ENCODE data around the gene PCDH9. TPM values are rescaled to one million over a fixed set of nuclear protein-coding genes. Genes with fewer than 3 reads are reported as not detected.

The PCDH9 gene
- total RNA-seq, 4 donors from 2014 or later, result 0.64 to 1.1 (median 0.82) TPM

DNA sequence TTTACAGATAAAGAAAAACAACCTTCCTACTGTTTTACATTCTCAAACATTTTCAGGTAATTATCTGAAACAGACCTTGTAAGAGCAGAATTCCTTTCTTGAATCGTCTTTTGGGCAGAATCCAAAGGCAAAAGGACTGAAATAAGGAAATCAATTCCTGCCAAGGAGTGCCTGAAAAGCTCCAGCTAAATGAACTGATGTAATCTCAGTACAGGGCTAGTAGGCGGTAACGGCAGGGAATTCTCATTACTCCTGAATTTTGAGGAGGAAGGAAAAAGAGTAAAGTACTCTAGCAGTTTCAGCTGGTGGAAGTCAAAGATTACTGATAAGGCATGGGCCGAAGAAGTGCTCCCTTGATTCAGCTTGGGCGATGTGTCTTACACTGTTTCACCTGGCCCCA lies 168.4 kb downstream of the PCDH9 start:
- no peak for DNase-seq (ENCODE audit: low spot score in 2 of 2)
- H3K4me3 ChIP-seq, result no peak overlapping the region
- no peaks in the 10 kb centered on the region for H3K36me3 ChIP-seq
- H3K9me3 ChIP-seq, result no peaks in the 10 kb centered on the region
- H3K27me3 ChIP-seq, result no peaks in the 10 kb centered on the region
- H3K27ac ChIP-seq, result no peak overlapping the region
- WGBS, result 30% methylated on average over 5 of the region's 5 CpGs
- no peak for TF ChIP-seq POLR2AphosphoS5 (IDR thresholded peaks at IDR 0.05)
- no peak for TF ChIP-seq POLR2A (IDR thresholded peaks at IDR 0.05)
- no peak for TF ChIP-seq EP300 (IDR thresholded peaks at IDR 0.05)
- TF ChIP-seq, protein P1, sequence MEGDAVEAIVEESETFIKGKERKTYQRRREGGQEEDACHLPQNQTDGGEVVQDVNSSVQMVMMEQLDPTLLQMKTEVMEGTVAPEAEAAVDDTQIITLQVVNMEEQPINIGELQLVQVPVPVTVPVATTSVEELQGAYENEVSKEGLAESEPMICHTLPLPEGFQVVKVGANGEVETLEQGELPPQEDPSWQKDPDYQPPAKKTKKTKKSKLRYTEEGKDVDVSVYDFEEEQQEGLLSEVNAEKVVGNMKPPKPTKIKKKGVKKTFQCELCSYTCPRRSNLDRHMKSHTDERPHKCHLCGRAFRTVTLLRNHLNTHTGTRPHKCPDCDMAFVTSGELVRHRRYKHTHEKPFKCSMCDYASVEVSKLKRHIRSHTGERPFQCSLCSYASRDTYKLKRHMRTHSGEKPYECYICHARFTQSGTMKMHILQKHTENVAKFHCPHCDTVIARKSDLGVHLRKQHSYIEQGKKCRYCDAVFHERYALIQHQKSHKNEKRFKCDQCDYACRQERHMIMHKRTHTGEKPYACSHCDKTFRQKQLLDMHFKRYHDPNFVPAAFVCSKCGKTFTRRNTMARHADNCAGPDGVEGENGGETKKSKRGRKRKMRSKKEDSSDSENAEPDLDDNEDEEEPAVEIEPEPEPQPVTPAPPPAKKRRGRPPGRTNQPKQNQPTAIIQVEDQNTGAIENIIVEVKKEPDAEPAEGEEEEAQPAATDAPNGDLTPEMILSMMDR (IDR thresholded peaks at IDR 0.05), result no peak
- no peaks in the 10 kb centered on the region for H3K4me1 ChIP-seq

DNA sequence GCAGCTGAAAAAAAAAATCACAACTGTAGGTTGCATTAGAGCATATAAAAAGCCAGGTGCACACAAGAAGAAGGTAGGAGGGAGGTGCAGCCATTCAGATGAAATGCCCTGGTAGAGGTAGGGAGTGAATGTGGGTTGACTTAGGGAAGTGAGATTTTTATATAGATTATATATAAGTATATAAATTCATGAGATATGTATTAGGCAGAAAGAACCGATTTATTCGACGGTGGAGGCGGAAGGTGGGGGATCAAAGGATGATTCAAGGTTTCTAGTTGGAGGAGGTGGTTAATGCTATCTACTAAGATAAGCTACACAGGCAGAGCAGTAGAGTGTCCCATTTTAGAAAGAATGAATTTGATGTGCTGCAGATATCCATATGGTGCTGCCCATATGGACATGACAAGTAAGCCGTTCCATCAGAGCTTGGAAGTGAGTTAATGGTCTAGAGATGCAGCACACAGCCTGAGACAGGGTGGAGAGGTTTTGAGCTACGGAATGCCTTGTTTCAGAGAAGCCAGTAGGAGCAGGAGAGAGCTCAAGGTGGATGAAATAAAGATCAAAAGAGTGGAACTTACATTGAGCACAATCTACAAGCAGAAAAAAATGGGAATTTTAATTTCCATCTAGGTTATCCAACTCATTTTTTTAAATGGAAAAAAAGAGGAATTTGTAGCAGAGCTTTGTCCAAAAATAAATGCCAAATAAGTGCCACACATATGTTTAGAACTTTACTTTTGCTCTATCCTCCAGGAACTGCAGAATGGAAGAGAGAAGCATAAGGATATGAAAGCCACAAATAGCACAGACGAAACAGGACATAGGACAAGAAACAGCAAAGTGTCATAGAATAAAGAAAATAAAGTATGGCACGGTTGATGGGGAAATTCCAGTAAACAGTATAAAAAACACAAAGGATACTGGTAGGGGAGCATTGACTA lies 177.3 kb downstream of the PCDH9 start:
- TF ChIP-seq POLR2A (IDR thresholded peaks at IDR 0.05) (no peak), EP300 (IDR thresholded peaks at IDR 0.05) (no peak), POLR2AphosphoS5 (IDR thresholded peaks at IDR 0.05) (no peak)
- TF ChIP-seq, protein P1 (IDR thresholded peaks at IDR 0.05), result no peak
- Histone ChIP-seq H3K9me3 (no peaks in the 10 kb centered on the region), H3K27me3 (no peaks in the 10 kb centered on the region), H3K4me3 (no peak overlapping the region), H3K36me3 (no peaks in the 10 kb centered on the region), H3K27ac (no peak overlapping the region), H3K4me1 (no peaks in the 10 kb centered on the region)
- no peak for DNase-seq (ENCODE audit: low spot score in 2 of 2)
- 88% methylated on average over 8 of the region's 8 CpGs for WGBS

DNA sequence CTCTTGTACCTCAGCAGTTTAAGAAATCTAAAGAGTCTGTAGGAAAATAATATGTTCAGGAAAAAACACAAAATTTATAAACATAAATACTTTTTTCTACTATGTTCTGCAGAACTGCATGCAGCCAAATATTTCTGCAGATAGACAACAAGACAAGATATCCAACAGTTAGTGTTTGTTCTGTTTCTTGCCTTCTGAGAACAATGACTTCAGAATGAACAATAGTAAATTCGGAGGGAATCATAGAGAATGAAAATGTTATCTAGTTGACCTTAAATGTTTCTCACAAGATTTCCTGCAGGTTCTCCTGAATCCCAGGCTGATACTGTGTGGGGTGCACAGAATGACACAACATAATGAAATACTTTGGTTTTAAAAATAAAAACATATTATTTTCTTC lies 180.4 kb downstream of the PCDH9 start:
- Histone ChIP-seq H3K4me3 (no peak overlapping the region), H3K36me3 (no peaks in the 10 kb centered on the region), H3K27ac (no peak overlapping the region), H3K9me3 (no peaks in the 10 kb centered on the region), H3K27me3 (no peaks in the 10 kb centered on the region), H3K4me1 (no peaks in the 10 kb centered on the region)
- TF ChIP-seq POLR2AphosphoS5 (IDR thresholded peaks at IDR 0.05), result no peak
- no peak for TF ChIP-seq EP300 (IDR thresholded peaks at IDR 0.05)
- TF ChIP-seq, protein P1 (IDR thresholded peaks at IDR 0.05), result no peak
- TF ChIP-seq POLR2A (IDR thresholded peaks at IDR 0.05), result no peak
- no peak for DNase-seq (ENCODE audit: low spot score in 2 of 2)
- 81% methylated on average over 1 of the region's 1 CpG for whole genome bisulfite sequencing

DNA sequence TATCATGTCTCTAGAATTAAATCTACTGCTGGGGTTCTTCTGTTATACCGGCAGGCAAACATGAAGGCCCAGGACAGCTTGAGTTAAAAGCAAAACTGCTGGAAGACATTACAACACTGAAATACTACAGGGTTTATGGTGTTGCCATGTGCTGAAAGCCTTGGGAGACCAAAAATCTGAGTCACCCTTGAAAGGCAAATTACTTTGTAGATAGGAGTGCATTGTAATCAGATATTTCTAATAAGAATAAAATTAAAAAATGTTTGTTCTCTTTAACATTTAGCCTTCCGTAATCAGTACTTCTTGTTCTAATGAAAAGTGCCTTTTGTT lies 181.3 kb downstream of the PCDH9 start:
- DNase-seq (ENCODE audit: low spot score in 2 of 2), result no peak
- no peak for TF ChIP-seq POLR2A (IDR thresholded peaks at IDR 0.05)
- TF ChIP-seq POLR2AphosphoS5 (IDR thresholded peaks at IDR 0.05), result no peak
- no peak for TF ChIP-seq EP300 (IDR thresholded peaks at IDR 0.05)
- TF ChIP-seq, protein P1 (IDR thresholded peaks at IDR 0.05), result no peak

DNA sequence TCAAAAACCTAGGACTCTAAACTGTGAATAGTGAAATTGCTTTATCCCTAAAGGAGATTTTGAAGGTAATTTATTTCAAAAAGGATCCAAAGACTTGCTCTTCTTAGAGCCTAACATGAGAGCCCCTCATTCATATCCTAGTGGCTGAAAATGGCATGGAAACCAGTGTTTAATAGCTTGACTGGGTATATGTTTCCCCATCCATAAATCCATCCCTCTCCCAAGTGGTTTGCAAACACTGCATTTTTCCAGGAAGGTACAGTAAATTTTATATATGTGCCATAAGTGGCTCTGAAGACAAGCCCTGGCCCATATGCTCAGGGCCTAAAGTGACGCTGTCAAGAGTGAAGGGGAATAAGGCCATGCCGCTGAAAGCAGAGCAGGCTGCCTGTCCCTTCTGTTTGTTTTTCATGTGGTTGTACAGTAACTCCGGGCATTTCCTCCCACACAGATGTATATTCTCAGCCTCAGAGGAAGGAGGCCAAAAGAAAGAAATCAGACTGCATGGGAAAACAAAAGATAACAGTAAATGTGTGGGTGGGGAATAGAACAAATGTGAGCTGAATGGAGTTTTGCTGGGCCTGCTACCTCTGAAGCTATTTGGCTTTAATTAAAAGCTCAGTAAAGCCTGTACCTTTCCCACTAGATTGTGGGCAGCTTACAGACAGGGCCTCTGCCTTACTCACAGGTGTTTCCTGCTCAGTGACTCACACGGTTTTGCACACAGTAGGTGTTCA lies 181.9 kb downstream of the PCDH9 start:
- no peak overlapping the region for H3K27ac ChIP-seq

More for the DNA sequence above, 181.3 kb downstream of the PCDH9 start:
- H3K27me3 ChIP-seq, result no peaks in the 10 kb centered on the region
- no peak overlapping the region for H3K27ac ChIP-seq
- 87% methylated on average over 2 of the region's 2 CpGs for WGBS
- H3K36me3 ChIP-seq, result no peaks in the 10 kb centered on the region
- H3K9me3 ChIP-seq, result no peaks in the 10 kb centered on the region
- no peaks in the 10 kb centered on the region for H3K4me1 ChIP-seq
- H3K4me3 ChIP-seq, result no peak overlapping the region

More for the DNA sequence above, 181.9 kb downstream of the PCDH9 start:
- Histone ChIP-seq H3K27me3 (no peaks in the 10 kb centered on the region), H3K9me3 (no peaks in the 10 kb centered on the region), H3K4me3 (no peak overlapping the region), H3K4me1 (no peaks in the 10 kb centered on the region), H3K36me3 (no peaks in the 10 kb centered on the region)
- no peak for DNase-seq (ENCODE audit: low spot score in 2 of 2)
- TF ChIP-seq POLR2A (IDR thresholded peaks at IDR 0.05) (no peak), EP300 (IDR thresholded peaks at IDR 0.05) (no peak), POLR2AphosphoS5 (IDR thresholded peaks at IDR 0.05) (no peak)
- TF ChIP-seq, protein P1 (IDR thresholded peaks at IDR 0.05), result no peak
- WGBS, result 35% methylated on average over 4 of the region's 4 CpGs

Measured in suprapubic skin (tissue), 4 donors.